ENCODE results near the gene ASAP2. TPM values are rescaled to one million over a fixed set of nuclear protein-coding genes. Genes with fewer than 3 reads are reported as not detected.

The ASAP2 gene
- 14.0 TPM for polyA plus RNA-seq (2013, experiment 1 of 2; ENCODE audit: insufficient read length)
- 13.8 TPM for polyA plus RNA-seq (2013, experiment 2 of 2; ENCODE audit: insufficient read length)

DNA sequence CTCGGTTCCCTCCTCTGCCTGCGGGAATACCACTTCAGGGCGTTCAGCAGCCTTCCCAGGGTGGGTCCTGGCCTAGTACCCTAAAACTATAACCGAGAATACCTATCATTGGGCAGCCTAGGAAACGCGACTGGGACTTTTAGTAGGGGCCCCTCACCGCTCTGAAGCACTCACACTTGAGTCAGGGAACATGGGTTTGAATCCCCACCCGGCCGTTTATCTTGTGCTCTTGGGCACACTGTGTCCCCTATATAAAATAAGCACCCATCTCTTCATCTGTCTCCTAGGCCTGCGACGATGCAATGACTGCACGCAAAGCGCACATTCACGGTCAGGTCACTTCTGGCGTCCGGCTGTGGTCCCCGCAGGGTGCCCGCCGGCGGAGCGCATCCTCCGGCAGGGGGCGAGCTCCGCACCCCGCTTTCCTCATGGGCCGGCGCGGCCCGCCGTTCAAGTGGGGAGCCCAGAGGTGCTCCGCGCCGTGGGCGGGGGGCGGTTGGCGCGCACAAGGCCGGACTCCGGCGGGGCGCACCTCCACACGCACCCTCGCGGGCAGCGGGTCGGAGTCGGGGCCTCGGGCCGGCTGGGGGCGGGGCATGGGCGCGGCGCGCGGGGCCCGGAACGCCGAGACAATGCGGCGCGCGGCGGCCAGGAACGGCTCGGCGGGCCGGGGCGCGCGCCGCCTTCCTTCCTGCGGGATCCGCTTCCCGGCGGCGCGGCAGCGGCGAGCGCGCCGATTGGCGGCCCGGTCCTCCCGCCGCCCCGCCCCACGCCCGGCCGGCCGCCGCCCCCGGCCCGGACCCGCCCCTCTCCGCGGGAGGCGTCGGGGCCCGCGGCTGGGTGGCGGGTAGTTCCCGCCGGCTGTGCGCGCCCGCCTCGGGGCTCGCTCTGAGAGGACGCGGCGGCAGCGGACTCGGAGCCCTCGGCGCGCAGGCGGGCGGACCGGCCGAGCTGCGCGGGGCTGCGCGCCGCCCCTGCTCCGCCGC is at the start of gene ASAP2:
Gene ASAP2, plus strand, starts transcription at position 850 of the 986 bp plus-strand sequence. CDS start 293 bp downstream, outside the sequence.
- DNase-seq: peak; percentile 78

DNA sequence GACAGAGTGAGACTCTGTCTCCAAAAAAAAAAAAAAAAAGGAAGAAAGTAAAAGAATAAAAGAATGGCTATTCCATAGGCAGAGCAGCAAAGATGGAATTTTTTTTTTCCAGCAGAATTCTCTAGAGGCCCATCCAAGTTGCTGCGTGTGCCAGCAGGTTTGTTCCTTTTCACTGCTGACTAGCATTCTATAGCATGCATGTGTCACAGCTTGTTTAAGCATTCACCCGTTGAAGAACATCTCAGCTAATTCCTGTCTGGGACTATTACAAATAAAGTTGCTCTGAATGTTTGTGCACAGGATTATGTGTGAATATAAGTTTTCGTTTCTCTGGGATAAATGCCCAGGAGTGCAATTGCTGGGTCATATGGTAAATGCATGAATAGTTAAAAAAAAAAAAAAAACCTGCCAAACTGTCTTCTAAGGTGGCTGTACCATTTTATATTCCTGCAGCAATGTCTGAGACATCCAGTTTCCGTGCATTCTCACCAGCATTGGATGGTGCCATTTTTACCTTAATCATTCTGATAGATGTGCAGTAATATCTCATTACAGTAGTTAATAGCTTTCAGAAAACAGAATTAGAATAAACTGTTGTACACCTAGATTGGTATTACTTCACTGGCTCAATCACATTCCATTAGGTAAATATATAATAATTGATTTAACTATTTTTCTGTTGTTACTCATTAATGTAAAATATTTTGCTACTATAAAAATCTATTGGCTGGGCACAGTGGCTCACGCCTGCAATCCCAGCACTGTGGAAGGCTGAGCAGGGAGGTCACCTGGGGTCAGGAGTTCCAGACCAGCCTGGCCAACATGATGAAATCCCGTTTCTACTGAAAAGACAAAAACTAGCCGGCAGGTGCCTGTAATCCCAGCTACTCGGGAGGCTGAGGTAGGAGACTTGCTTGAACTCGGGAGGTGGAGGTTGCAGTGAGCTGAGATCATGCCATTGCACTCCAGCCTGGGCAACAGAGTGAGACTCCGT is 47.5 kb upstream of the ASAP2 start:
- no peak for DNase-seq

GRCh38 chr2:9160732-9161131 is 45.9 kb upstream of the ASAP2 start:
- DNase-seq: no peak

DNA sequence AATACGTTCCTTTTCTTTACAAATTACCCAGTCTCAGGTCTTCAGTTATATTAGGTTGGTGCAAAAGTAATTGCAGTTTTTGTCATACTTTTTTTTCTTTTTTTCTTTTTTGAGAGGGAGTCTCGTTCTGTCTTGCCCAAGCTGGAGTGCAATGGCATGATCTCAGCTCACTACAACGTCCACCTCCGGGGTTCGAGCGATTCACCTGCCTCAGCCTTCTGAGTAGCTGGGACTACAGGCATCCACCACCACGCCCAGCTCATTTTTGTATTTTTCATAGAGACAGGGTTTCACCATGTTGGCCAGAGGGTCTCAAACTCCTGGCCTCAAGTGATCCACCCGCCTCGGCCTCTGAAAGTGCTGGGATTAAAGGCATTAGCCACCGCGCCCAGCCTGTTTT is 43.8 kb upstream of the ASAP2 start:
- no peak for DNase-seq

DNA sequence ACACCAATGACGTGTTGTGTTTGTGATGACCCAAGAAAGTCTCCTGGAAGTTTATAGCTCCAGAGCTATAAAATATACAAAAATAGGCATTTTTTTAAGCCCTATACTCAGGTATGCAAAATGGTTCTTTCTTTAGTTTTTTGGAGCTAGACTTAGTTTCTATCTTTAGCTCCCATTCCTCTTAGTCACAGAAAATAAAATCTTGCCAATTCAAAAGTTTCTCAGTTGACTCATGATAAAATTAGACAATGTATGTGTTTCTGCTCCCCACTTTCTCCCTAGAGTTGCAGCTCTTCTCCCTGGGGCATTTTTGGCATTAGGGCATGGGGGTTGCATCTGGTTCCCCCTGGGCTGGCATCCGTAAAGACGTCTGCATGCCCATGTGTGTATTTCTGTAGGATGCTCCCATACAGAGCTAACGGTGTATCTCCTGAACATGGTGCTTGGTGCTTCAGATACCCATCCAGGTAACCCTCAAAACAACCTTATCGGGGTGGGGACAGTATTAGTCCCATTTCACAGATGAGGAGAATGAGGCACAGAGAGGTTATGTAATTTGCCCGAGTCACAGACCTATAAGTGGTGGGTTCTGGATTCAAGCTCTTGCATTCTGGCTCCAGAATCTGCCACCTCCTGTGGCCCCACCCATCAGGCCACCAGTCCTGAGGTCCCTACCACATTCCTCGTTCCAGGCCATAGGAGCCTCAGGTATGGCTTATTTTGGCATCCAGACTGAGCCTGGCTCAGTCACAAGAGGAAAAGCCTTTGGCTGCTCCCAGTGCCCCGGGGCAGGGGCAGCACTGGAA is 43.1 kb upstream of the ASAP2 start:
- peak; percentile 80 for DNase-seq

DNA sequence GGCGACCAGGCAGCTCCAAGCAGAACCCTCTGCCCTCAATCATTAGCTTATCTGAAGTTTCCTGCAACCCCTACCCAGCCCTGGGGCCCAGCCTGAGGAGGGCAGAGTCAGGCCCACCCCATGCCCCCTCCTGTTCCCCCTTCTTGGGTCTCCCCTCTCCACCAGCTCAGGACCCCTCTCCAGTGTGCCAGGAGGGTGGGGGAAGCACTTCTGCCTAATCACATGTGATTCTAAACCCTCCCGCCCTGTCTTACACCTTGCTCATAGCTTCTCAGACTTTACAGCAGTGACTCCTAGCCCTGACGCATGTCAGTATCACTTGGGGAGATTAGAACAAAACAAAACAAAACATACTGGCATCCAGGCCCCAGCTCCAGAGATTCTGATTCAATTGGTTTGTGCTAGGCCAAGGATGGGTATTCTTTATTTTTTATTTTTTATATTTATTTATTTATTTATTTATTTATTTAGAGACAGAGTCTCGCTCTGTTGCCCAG is 42.5 kb upstream of the ASAP2 start:
- no peak for DNase-seq

DNA sequence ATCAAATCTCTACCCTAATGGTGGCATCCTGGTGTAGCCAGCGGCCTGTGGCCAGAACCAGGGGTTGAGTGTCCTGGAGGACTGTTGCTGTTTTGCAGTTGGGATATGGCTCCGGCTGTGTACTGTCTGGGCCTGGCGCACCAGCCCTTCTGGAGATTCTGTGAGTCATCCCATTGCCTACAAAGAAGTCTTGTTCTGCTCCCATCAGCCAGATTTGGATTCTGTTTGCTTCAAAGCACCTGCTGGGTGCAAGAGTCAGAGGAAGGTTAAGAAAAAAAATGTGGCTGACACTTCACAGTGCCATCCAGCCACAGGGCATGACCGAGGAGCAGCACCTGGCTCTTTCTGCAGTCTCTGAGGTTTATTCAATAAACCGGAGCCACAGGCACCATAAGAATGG is 41.0 kb upstream of the ASAP2 start:
- DNase-seq: no peak

DNA sequence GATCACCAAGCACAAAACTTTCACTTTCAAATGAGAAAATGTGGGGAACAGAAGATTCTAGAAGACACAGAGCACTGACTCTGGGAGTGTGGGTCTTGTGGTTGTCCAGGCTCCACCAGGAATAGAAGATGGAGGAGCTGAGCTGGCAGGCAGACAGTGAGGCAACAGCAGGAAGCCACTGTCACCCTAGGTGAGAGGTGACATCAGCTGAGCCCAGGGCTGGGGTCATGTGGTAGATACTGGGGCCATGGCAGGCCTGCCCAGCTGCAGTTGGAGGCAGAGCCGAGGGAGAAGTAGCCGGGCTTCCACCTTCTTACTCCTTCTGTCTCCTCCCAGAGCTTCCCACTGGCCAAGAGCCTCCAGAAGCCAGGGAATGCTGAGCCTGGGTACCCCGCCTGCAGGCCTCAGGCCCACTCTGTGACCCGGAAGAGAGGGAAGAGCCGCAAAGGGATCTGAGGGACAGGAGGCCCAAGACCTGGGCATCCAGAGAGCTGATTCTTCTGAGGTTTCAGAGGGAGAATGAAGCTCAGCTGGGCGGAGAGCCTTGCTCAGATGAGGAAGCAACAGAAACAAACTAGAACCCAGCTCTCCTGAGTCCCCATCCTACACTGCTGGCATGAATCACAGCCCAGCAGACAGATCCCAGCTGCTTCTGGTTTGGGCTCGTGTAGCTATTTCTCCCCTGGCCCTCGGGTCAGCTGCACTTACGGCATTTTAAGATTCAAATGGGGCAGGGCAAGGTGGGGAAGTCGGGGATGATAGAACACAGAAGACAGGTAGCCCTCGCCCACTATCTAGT is 39.8 kb upstream of the ASAP2 start:
- no peak for DNase-seq

DNA sequence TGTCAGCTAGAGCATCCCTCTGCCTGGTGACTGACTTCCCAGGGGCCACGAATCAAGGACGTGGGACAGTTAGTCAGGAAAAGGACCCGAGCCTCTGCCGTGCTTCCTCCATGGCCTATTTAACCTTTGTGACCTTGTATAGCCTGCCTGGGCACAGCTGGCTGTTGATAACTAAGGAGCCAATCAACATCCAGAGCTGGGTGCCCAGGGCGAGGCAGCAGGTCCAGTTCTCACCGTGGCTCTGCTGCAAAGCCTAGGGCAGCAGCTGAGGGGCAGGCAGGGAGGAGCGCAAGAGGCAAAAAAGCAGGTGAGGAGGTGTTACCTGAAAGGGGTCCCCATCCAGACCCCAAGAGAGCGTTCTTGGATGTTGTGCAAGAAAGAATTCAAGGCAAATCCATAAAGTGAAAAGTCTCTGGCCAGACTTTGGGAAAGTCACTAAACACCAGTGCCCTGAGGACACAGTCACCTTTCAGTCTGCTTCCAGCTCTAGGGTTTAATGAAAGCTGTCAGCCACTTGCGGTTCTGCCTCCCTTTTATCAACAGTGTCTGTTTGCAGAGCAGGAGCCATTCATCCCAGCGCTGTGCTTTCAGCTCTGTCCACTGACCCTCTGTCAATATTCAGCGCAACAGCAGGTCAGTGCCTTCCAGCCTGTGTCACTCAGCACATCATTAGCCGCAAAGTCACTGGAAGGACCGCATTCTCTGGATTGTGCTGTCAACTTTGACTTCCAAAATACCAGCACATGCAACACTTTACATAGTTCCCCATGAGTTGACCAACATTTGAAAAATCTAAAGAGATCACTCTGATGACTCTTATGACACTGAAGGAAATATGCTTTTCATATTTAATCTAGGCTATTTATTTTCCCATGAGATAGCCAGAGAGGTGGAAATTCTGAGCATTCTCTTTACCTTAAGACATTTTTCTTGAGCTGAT is 38.6 kb upstream of the ASAP2 start:
- DNase-seq: no peak

DNA sequence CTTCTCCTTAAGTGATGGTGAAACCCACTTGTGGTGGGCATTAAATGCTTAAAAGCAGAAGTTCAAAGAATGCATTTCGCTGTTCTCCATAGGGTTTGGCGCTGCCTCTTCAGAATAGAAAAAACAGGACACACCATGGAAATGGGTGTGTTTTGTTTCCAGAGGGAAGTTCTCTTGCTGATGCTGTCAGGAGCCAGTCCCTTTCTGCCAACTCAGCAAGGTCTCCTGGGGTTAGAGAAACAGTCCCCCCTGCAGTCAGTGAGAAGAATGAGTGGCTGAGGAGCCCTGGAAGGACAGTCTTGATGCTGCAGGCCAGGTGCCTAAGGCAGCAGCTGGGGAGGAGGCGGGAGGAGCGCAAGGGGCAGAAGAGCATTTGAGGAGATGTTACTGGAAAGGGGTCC is 37.8 kb upstream of the ASAP2 start:
- DNase-seq: no peak

GRCh38 chr2:9169349-9170107 is 37.1 kb upstream of the ASAP2 start:
- DNase-seq: no peak

GRCh38 chr2:9170458-9171130 is 36.0 kb upstream of the ASAP2 start:
- DNase-seq: no peak

- DNase-seq: peak; percentile 72
Measured at GRCh38 chr2:9174771-9175437, 31.7 kb upstream of the ASAP2 start.

GRCh38 chr2:9178110-9178903 is 28.3 kb upstream of the ASAP2 start:
- no peak for DNase-seq

DNA sequence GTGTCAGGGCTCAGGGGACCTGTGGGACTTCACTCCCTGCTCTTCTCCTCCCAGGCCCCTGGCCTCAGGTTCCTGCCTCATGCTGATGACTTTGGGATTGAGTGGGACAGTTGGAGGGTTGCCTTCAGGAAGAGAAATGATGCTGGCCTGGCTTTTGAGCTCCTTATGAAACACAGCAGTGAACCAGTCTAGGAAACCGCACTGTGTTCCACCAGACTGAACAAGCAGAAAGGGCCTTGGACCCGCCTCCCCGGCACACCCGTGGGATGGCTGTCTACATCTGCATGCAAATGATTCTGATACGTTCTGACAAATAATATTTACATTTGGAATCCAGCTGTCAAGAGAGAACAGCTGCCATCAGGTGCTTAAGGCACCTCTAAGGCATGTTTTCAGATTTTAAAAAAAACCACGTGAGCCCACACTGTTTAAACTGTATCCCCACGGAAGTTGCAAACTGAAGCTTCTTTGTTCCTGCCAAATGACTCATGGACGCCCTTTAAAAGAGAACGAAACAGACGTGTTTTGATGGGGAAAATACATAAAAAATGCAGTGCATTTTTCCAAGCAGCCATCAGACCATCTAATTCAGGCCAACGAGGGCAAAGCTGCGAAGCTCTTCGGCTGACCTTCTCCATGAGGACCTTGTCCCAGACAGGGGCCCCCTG is 27.6 kb upstream of the ASAP2 start:
- peak; percentile 65 for DNase-seq

- DNase-seq: peak; percentile 68
Measured at GRCh38 chr2:9179572-9180201, 26.9 kb upstream of the ASAP2 start.
